GM20000 (cell line): ENCODE results near the gene GAB2.

ENCODE experiments used
- DNase-seq: peaks from one replicate; pipeline ENCODE4 v3.0.0; 2012; ENCODE audit warnings: low spot score
- CTCF ChIP-seq: IDR thresholded peaks from 2 replicates; pipeline ENCODE4 v1.5.1; 2012; ENCODE audit warnings: mild to moderate bottlenecking, control low read depth; ENCODE audit errors: extremely low read depth, missing control alignments

GAB2 gene

GRCh38 chr11:78261828-78262227 is 155.8 kb downstream of the GAB2 start:
- DNase-seq: no peak
- TF ChIP-seq CTCF: no peak

- DNase-seq: no peak
- no peak for TF ChIP-seq CTCF
Measured at GRCh38 chr11:78261367-78261766, 156.3 kb downstream of the GAB2 start.

- TF ChIP-seq CTCF: no peak
- no peak for DNase-seq
Measured at GRCh38 chr11:78259777-78260487, 157.7 kb downstream of the GAB2 start.

- no peak for TF ChIP-seq CTCF
- no peak for DNase-seq
Measured at GRCh38 chr11:78257654-78258053, 160.0 kb downstream of the GAB2 start.

- TF ChIP-seq CTCF: no peak
- DNase-seq: no peak
Measured at GRCh38 chr11:78256962-78257361, 160.7 kb downstream of the GAB2 start.

- no peak for DNase-seq
- no peak for TF ChIP-seq CTCF
Measured at GRCh38 chr11:78255919-78256318, 161.7 kb downstream of the GAB2 start.

- TF ChIP-seq CTCF: no peak
- DNase-seq: no peak
Measured at GRCh38 chr11:78254268-78254667, 163.4 kb downstream of the GAB2 start.
